ENCODE results near the gene STN1.

The STN1 gene

GRCh38 chr10:103951183-103951582 is 33.2 kb upstream of the STN1 start:
- TF ChIP-seq CTCF (IDR thresholded peaks at IDR 0.05), result no peak

DNA sequence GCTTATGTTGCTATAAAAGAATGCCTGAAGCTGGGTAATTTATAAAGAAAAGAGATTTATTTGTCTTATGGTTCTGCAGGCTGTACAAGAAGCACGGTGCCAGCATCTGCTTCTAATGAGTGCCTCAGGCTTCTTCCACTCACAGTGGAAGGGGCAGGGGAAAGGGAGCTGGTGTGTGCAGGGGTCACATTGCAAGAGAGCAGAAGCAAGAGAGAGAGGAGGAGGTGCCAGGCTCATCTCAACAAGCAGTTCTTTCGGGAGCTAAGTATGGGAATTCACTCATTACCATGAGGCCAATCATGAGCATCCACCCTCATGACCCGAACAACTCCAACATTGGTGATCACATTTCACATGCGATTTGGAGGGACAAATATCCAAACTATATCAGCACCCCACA is 31.7 kb upstream of the STN1 start:
- no peak for TF ChIP-seq CTCF (IDR thresholded peaks at IDR 0.05)

DNA sequence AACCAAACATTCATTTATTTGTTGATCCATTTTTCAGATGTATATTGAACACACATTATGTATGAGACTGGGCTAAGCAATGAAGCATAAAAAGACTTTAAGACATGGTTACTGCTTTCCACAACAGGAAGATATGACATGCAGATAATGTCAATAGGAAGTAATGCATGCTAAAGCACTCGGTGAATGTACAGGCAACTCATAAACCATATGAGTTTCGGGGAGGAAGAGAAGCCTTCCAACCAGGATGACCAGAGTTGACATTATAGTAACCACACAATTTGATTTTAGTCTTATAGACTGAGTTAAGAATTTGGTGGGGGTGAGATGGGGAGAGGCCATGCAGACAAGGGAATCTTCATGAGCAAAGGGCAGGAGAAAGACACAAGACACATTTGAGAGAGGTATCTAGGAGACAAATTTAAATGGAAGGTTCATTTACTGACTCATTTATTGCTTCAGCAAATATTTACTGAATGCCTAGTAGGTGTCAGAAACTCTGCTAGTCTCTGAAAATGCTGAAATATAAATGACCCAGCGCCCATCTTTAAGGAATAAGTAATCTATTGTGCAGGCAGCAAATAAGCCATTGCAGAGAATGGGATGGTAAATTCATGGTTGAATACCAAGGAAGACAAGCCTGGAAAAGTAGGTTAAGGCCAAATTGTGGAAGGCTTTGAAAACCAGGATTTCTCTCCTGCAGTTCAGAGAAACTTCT is 30.0 kb upstream of the STN1 start:
- no peak for TF ChIP-seq CTCF (IDR thresholded peaks at IDR 0.05)

DNA sequence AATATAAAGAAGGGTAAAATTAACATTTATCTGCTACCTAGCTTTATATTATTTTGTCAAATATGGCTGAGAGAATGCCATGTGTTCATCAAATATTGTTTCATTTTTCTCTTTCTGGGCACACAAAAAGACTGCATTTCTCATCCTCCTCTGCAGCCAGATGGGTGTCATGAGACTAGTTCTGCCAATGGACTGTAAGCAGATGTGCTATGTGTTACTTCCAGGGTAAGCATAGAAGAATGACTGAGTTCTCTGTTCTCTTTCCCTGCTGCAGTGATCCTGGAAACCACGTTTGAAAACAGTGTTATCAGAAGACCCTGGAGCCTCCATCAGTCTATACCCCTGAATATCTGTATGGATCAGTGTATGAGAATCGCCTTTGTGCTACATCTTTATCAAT is 24.9 kb upstream of the STN1 start:
- no peak for TF ChIP-seq CTCF (IDR thresholded peaks at IDR 0.05)

DNA sequence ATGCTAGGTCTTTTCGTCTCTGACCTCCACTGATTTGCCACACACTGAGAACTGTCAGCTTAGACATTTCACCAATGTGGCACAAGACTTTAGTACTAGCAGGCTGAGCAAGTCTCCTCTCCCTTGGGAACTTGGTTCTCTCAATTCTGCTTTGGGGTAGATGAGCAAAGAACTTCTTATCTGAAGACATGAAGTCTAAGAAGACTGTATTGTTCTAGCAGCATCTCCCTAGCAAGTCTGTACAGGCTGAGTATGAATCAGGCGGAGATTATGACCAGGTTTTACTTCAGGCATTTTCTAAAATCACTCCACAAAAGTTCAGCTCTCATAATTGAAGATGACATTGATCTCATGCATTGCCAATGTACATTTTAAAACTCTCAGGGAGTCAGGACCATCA is 23.8 kb upstream of the STN1 start:
- TF ChIP-seq CTCF (IDR thresholded peaks at IDR 0.05), result no peak

DNA sequence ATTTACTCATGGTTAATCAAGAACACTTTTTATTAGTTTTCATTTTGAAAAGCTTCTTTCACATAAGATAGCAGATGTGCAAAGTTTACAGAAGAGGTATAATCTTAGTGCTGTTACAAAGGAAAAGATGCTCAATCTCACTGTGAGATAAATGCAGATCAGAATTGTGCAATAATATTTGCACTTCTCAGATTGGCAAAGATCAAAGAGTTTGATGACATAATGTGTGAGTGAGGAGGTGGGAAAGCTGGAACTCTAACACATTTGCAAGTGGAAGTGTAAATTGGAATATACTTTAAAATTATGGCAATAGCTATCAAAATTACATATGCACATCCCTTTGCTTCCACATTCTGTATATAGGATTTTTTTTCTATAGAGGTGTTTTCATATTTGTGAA is 21.5 kb upstream of the STN1 start:
- TF ChIP-seq CTCF (IDR thresholded peaks at IDR 0.05), result no peak

- no peak for TF ChIP-seq CTCF (IDR thresholded peaks at IDR 0.05)
Measured at GRCh38 chr10:103936022-103936421, 18.0 kb upstream of the STN1 start.

DNA sequence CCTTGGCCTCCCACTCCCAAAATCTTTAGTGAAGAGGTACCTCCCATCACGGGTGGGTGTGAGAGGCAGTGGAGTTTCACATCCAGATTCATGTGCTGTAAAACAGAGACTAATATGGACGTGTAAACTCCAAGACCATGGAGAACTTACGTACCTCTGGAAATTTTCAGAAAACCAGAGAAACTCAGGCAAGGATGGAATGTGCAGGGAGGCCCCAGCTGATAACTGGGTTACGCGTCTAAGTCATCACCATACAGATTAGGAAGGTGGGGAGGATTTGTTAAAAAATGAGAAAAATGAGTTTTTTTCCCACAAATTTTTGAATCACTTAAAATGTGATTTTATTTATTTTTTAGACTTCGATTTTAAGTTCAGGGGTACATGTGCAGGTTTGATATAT is 16.3 kb upstream of the STN1 start:
- no peak for TF ChIP-seq CTCF (IDR thresholded peaks at IDR 0.05)

Data from LNCAP (cell line).